Skeletal muscle tissue (tissue), 4 donors: ENCODE measurements around the gene ZNF746. TPM values are rescaled to one million over a fixed set of nuclear protein-coding genes. Genes with fewer than 3 reads are reported as not detected.
"Not testable (repeated sequence)": the region's sequence is repeated elsewhere in the genome, so short reads cannot be mapped to it uniquely, and the experiment has no call there.

Experiments
- H3K27ac ChIP-seq: one replicate; pipeline ENCODE4 v1.7.0; 2013; ENCODE audit warnings: mild to moderate bottlenecking, low read depth, low read length, inconsistent platforms
- H3K27me3 ChIP-seq, 3 donors: one replicate each; pipeline ENCODE4 v1.7.0; 2013; ENCODE audit warnings: low read length in 3 of 3; ENCODE audit not compliant: control insufficient read depth in 3 of 3, insufficient read depth in 3 of 3
- H3K36me3 ChIP-seq, 3 donors: one replicate each; pipeline ENCODE4 v1.7.0; 2013; ENCODE audit warnings: low read length in 3 of 3; ENCODE audit not compliant: control insufficient read depth in 3 of 3, insufficient read depth in 3 of 3
- H3K4me1 ChIP-seq, 3 donors: one replicate each; pipeline ENCODE4 v1.7.0; 2013; ENCODE audit warnings: low read length in 3 of 3, mild to moderate bottlenecking in 3 of 3; ENCODE audit not compliant: control insufficient read depth in 3 of 3, insufficient read depth in 3 of 3
- H3K4me3 ChIP-seq, 3 donors: one replicate each; pipeline ENCODE4 v1.7.0; 2013; ENCODE audit warnings: low read length in 3 of 3
- H3K9ac ChIP-seq, 3 donors: one replicate each; pipeline ENCODE4 v1.7.0; 2013; ENCODE audit warnings: low read length in 3 of 3, mild to moderate bottlenecking in 3 of 3, moderate library complexity in 2 of 3, low read depth in 1 of 3
- H3K9me3 ChIP-seq, 3 donors: one replicate each; pipeline ENCODE4 v1.7.0; 2013; ENCODE audit warnings: low read length in 3 of 3; ENCODE audit not compliant: control insufficient read depth in 3 of 3
- total RNA-seq: library from RNA; depleted of rRNA; stranded (reverse); fragments of >200 nt; gene quantifications from one replicate; pipeline ENCODE4 v1.2.3, GENCODE V29; 2014
- donor health status: Osteomylitis.

ZNF746 gene
- total RNA-seq, 1 donor from 2014 or later = 12.0 TPM

- H3K4me1 ChIP-seq = peaks cover 12 to 24% (median 22%) of the 10 kb centered on the region in 3 donors
- not testable (repeated sequence) for H3K27me3 ChIP-seq, H3K4me3 ChIP-seq, H3K9ac ChIP-seq, H3K27ac ChIP-seq, H3K9me3 ChIP-seq
- peaks cover 36 to 46% (median 41%) of the 10 kb centered on the region in 3 donors for H3K36me3 ChIP-seq
Observed at GRCh38 chr7:149493975-149494374, 3.6 kb downstream of the ZNF746 start.

GRCh38 chr7:149493366-149493765 is 4.2 kb downstream of the ZNF746 start:
- Histone ChIP-seq H3K4me3 (no peak overlapping the region), H3K27me3 (no peaks in the 10 kb centered on the region), H3K9me3 (no peaks in the 10 kb centered on the region), H3K9ac (no peak overlapping the region), H3K36me3 (peaks cover 36 to 49% (median 44%) of the 10 kb centered on the region in 3 donors), H3K4me1 (peaks cover 12 to 24% (median 22%) of the 10 kb centered on the region in 3 donors), H3K27ac (no peak overlapping the region)

GRCh38 chr7:149490083-149490760 is 7.4 kb downstream of the ZNF746 start:
- Histone ChIP-seq H3K27me3 (no peaks in the 10 kb centered on the region), H3K9ac (peak overlapping the region in 1 of 3 donors; percentile 25), H3K9me3 (no peaks in the 10 kb centered on the region), H3K4me1 (peaks cover under 1 to 8% (median 7%) of the 10 kb centered on the region in 3 donors), H3K36me3 (peaks cover 44 to 61% (median 55%) of the 10 kb centered on the region in 3 donors), H3K27ac (no peak overlapping the region), H3K4me3 (no peak overlapping the region)

GRCh38 chr7:149489391-149490024 is 8.1 kb downstream of the ZNF746 start:
- Histone ChIP-seq H3K36me3 (peaks cover 42 to 61% (median 55%) of the 10 kb centered on the region in 3 donors), H3K4me1 (peaks cover 0 to 4% (median under 1%) of the 10 kb centered on the region in 3 donors), H3K4me3 (no peak overlapping the region), H3K27ac (no peak overlapping the region), H3K27me3 (no peaks in the 10 kb centered on the region), H3K9ac (peak overlapping the region in 1 of 3 donors; percentile 25), H3K9me3 (no peaks in the 10 kb centered on the region)

GRCh38 chr7:149479568-149479967 is 18.0 kb downstream of the ZNF746 start:
- Histone ChIP-seq H3K27me3 (no peaks in the 10 kb centered on the region), H3K9ac (no peak overlapping the region), H3K36me3 (peaks cover 19 to 25% (median 23%) of the 10 kb centered on the region in 3 donors), H3K4me1 (no peaks in the 10 kb centered on the region), H3K27ac (no peak overlapping the region), H3K9me3 (no peaks in the 10 kb centered on the region), H3K4me3 (no peak overlapping the region)

- H3K27ac ChIP-seq = no peak overlapping the region
- no peak overlapping the region for H3K9ac ChIP-seq
- no peaks in the 10 kb centered on the region for H3K4me1 ChIP-seq
- H3K27me3 ChIP-seq = no peaks in the 10 kb centered on the region
- H3K4me3 ChIP-seq = no peak overlapping the region
- peaks cover 24 to 31% (median 27%) of the 10 kb centered on the region in 3 donors for H3K36me3 ChIP-seq
- no peaks in the 10 kb centered on the region for H3K9me3 ChIP-seq
Observed at GRCh38 chr7:149478754-149479153, 18.9 kb downstream of the ZNF746 start.

GRCh38 chr7:149477494-149478443 is 19.8 kb downstream of the ZNF746 start:
- no peaks in the 10 kb centered on the region for H3K27me3 ChIP-seq
- H3K27ac ChIP-seq = no peak overlapping the region
- H3K4me3 ChIP-seq = no peak overlapping the region
- no peaks in the 10 kb centered on the region for H3K9me3 ChIP-seq
- H3K9ac ChIP-seq = no peak overlapping the region
- peaks cover 33 to 41% (median 33%) of the 10 kb centered on the region in 3 donors for H3K36me3 ChIP-seq
- H3K4me1 ChIP-seq = no peaks in the 10 kb centered on the region

GRCh38 chr7:149476791-149477190 is 20.8 kb downstream of the ZNF746 start:
- Histone ChIP-seq H3K36me3 (peaks cover 34 to 47% (median 37%) of the 10 kb centered on the region in 3 donors), H3K4me3 (no peak overlapping the region), H3K9ac (no peak overlapping the region), H3K4me1 (no peaks in the 10 kb centered on the region), H3K27me3 (no peaks in the 10 kb centered on the region), H3K27ac (no peak overlapping the region), H3K9me3 (no peaks in the 10 kb centered on the region)

GRCh38 chr7:149475121-149476045 is 22.2 kb downstream of the ZNF746 start:
- Histone ChIP-seq H3K4me3 (no peak overlapping the region), H3K4me1 (no peaks in the 10 kb centered on the region), H3K36me3 (peaks cover 37 to 47% (median 38%) of the 10 kb centered on the region in 3 donors), H3K9me3 (no peaks in the 10 kb centered on the region), H3K27ac (no peak overlapping the region), H3K9ac (no peak overlapping the region), H3K27me3 (no peaks in the 10 kb centered on the region)
